Hematopoietic multipotent progenitor cell (in vitro differentiated cells): ENCODE data around the gene PAFAH2. TPM values are rescaled to one million over a fixed set of nuclear protein-coding genes. Genes with fewer than 3 reads are reported as not detected.

Experiments used
- DNase-seq, 3 donors: peaks; one replicate each; pipeline ENCODE4 v3.0.0-alpha.2; 2011 to 2015; ENCODE audit warnings: low read depth in 2 of 3, low spot score in 2 of 3
- small RNA-seq: library from RNA; depleted of rRNA; stranded (forward); fragments of <200 nt; gene quantifications from one replicate; pipeline ENCODE3, GENCODE V24; 2012
- total RNA-seq: library from RNA; depleted of rRNA; stranded (reverse); fragments of >200 nt; gene quantifications from one replicate; pipeline ENCODE4 v1.2.3, GENCODE V29; 2012

The PAFAH2 gene
- total RNA-seq, 1 donor = 6.5 TPM

DNA sequence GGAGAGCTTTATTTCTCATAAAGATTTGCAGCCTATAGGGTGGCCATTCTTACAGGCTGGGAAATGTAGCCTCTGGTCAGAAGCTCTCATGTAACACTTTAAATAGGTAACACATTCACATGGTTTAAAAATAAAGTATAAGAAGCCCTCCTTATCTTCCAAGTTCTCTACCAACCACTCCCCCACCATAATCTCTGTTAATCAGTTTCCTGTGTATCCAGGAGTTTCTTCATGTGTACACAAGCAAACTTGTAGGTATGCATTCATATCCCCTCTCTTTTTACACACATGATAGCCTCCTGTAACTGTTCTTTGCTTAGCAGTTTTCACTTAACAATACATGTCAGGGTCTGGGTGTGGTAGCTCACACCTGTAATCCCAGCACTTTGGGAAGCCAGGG lies 86.7 kb downstream of the PAFAH2 start:
- no peak for DNase-seq

Small RNA genes within 50 kb of the gene (small RNA-seq; reads per million reads assigned to genes)
- gene RF00283 (not detected), gene RF00492 (not detected), gene RNU6-110P (not detected)

Other genes with a start within 250 kb of the PAFAH2 start
- gene SELENON, start 197.9 kb downstream of the PAFAH2 start, total RNA-seq = 39.3 TPM
- gene MTFR1L, start 178.1 kb downstream of the PAFAH2 start, total RNA-seq = 55.2 TPM
- gene AUNIP, start 138.6 kb downstream of the PAFAH2 start, total RNA-seq = 1.3 TPM
- gene PAQR7, start 122.4 kb downstream of the PAFAH2 start, total RNA-seq = 25.6 TPM
- 50.6 TPM for gene STMN1, start 91.6 kb downstream of the PAFAH2 start, total RNA-seq
- gene EXTL1, start 23.7 kb upstream of the PAFAH2 start, total RNA-seq = under 0.01 TPM
- under 0.01 TPM for gene SLC30A2, start 48.1 kb upstream of the PAFAH2 start, total RNA-seq
- gene TRIM63, start 69.6 kb upstream of the PAFAH2 start, total RNA-seq = not detected
- gene PDIK1L, start 113.8 kb upstream of the PAFAH2 start, total RNA-seq = 8.6 TPM
- 0.81 TPM for gene FAM110D, start 161.0 kb upstream of the PAFAH2 start, total RNA-seq
- not detected for gene C1orf232, start 170.9 kb upstream of the PAFAH2 start, total RNA-seq
- gene ZNF593, start 171.8 kb upstream of the PAFAH2 start, total RNA-seq = 55.2 TPM
- not detected for gene ZNF593OS, start 173.8 kb upstream of the PAFAH2 start, total RNA-seq
- gene CNKSR1, start 179.4 kb upstream of the PAFAH2 start, total RNA-seq = 5.9 TPM
- gene CATSPER4, start 192.5 kb upstream of the PAFAH2 start, total RNA-seq = not detected
- 29.4 TPM for gene CEP85, start 236.1 kb upstream of the PAFAH2 start, total RNA-seq